ENCODE results near the gene ARHGEF12.

DNA sequence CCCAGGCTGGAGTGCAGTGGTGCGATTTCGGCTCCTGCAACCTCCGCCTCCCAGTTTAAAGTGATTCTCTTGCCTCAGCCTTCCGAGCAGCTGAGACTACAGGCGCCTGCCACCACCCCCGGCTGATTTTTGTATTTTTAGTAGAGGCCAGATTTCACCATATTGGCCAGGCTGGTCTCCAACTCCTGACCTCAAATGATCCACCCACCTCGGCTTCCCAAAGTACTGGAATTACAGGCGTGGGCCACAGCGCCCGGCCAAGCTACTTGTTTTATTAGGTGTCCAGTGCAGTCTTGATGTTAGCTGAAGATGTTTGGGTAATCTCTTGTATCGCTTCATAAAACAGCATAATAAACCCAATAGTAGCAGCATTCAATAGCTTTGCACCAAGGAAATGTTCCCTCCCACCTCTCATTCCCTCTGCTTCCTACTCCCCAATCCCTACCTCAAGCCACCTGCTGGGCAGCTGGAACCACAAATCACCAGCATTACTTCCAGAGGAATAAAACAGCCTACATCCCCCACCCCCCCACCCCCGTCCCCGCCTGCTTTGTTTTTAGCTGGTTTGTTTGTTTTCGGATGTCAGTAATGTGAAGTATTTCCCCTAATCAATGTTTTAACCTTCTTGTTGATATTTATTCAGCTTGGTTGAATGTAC, 164.3 kb downstream of the ARHGEF12 start:
- TF ChIP-seq SUZ12 (IDR thresholded peaks at IDR 0.05; ENCODE audit: extremely low read depth, insufficient read depth, insufficient read length) = no peak
- no peak for TF ChIP-seq ZNF274 (IDR thresholded peaks at IDR 0.05; ENCODE audit: low read depth, low read length)
- TF ChIP-seq YY1 (IDR thresholded peaks at IDR 0.05; ENCODE audit: insufficient read depth, insufficient read length) = no peak

Data from NT2/D1 (cell line).